ENCODE measurements around the gene JAZF1. TPM values are rescaled to one million over a fixed set of nuclear protein-coding genes. Genes with fewer than 3 reads are reported as not detected.

Gene JAZF1
- total and polyA plus RNA-seq, 2 of the 8 experiments (the other 6 are each of a cell fraction or from before 2014, with no cell fraction given) = 2.6 to 21.8 TPM

GRCh38 chr7:27890205-27890849 is 290.3 kb downstream of the JAZF1 start (continued):
- TF ChIP-seq BACH1 (IDR thresholded peaks at IDR 0.05; ENCODE audit: low read length) (no peak), SP4 (IDR thresholded peaks at IDR 0.05; ENCODE audit: low read length) (no peak), MAX (IDR thresholded peaks at IDR 0.05) (no peak), GABPA (IDR thresholded peaks at IDR 0.05; ENCODE audit: borderline replicate concordance, insufficient read depth, low read length) (no peak), POU5F1 (IDR thresholded peaks at IDR 0.05; ENCODE audit: low read depth, low read length) (no peak), TAF7 (optimal IDR thresholded peaks at IDR 0.05; ENCODE audit: borderline replicate concordance, low read depth, low read length) (no peak), SP2 (IDR thresholded peaks at IDR 0.05; ENCODE audit: low read length) (no peak), BRCA1 (IDR thresholded peaks at IDR 0.05; ENCODE audit: low read depth, low read length) (no peak), CBX5 (IDR thresholded peaks at IDR 0.05; ENCODE audit: low read depth, low read length) (no peak)

All from H1 (cell line).